HG03354 (cell line): ENCODE data around the gene ROBO2.
"Not testable (repeated sequence)": the region's sequence is repeated elsewhere in the genome, so short reads cannot be mapped to it uniquely, and the experiment has no call there.

Experiments
- ATAC-seq: cut with Tn5 transposase; IDR thresholded peaks from one replicate; pipeline ENCODE4 v1.9.1; 2021; ENCODE audit warnings: mild to moderate bottlenecking; ENCODE audit not compliant: unreplicated experiment, poor library complexity, severe bottlenecking

ROBO2 gene

DNA sequence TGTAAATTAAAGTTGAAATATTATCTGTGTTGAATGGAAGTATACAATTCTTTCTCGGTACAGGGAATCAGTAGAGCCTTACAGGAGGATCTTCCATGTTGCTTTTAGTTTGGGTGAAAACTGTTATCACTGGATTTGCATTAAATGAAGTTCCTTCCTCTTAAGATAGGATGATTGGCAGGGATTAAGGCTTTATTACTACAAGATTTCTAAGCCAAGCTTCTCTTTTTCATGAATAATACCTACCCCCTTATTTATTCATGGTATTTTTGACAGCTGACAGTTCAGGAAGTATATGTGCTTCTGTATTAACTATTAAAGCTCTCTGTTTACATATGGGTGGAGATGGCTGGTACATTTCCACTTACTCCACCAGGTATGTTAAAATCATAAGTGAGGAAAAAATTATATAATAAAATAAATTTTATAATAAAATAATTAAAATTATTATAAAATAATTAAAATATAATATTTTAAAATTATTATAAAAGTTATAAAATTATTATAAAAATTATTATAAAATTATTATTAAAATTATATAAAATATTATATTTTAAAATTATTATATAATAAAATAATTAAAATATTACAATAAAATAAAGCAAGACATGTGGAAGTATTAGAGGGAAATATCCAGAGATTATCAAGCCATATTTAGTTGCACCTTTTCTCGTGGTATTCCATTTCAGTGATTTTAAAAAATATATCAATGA, 332.9 kb downstream of the ROBO2 start:
- ATAC-seq = no peak

DNA sequence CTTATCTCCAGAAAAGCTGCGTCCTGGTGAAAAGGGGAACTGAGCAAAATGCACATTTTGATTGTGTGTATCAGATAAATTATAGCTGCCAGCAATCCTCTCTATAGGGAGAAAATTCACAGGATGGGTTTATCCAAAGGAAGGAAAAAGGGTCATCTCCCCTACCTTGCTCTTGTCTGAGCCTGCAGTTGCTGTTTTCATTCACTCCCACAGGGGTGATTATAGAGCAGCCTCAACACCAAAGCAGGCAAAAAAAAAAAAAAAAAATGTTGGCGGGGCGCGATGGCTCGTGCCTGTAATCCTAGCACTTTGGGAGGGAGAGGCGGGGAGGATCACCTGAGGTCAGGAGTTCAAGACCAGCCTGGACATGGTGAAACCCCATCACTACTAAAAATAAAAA, 333.7 kb downstream of the ROBO2 start:
- no peak for ATAC-seq

DNA sequence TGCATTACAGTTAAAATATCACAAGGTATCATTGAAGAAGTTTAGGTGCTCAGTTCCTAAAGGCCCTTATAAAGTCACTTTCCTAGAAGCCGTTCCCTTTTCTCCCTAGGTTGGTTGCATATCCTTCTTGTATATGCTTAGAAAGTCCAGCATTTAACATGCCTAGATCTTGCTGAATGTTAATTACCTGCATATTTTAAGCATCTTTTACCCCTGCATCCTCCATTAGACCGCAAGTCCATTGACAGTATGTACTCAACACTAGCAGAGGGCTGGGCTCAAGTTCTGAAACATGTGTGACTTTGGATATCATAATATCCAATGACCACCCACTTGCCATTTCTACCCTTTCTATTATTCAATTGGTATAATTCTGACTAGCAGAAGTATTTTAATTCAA, 336.6 kb downstream of the ROBO2 start:
- no peak for ATAC-seq

DNA sequence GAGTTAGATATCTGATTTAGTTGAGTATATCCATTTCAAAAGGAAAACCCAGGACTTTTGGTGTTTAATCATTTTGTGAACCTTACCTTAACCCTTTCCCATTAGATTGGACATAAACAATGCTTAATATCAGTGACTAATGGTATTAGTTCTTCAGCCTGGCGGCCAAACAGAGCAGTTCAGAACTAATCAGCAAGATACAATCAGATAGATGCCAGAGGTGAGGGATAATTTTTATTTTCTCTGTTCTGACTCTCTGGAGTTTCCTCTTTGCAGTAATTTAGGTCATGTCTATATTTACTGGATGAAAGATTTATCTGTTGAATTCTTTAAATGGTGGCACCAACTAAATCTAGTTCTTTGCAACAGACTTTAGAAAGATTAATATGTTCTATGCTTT, 337.8 kb downstream of the ROBO2 start:
- ATAC-seq = no peak

DNA sequence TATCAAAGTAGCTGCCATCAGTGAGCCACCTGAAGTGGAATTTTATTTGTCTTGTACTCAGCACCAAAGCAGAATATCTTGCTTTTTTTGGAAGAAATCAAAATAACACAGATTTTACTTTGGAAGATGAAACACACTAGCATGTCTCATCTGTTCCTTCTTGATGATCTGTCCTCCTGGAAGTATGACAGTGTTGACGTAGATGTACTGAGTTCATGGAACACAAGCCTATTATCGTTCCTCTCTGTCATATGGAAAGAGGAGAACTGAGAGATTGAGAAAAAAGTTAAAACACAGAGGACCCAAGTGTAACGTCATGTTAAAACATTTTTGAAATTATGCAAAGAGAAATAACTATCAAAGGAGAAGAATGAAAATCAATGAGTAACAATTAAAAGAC, 340.2 kb downstream of the ROBO2 start:
- no peak for ATAC-seq

DNA sequence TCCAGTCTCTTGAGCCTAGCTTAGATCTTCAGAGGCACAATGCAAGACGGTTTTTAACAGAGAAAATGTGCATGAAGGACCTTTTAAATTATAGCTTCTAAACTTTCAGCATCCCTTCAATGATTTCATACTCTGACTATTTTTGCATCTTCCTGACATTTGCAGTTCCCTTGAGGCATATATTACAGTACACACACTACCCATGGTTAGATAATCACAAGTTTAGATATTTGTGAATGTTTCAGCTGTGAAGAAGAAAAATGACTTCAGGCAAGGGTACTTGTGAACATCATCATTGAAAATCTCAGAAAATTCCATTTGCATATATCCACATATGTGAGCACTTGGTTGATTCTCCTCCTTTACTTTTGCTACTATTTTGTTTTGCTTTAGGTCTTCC, 341.5 kb downstream of the ROBO2 start:
- no peak for ATAC-seq

DNA sequence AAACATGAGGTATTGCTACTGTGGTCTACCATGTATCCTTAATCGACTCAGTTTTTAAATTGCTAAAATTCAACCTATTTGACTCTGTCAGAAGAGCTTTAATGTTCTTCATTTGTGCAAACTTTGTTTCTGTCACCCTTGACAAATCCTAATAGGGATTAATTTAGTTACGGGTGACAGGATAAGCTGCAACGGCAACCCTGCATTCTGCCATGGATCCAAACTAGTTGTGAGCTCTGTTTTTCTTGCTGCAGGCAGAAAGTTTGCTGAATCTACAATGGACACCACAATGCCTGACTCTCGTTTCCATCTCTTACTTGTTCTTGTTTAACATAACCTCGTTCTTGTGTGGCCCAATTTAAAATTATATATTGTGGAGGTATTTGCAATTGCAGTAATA, 352.3 kb downstream of the ROBO2 start:
- ATAC-seq = no peak

DNA sequence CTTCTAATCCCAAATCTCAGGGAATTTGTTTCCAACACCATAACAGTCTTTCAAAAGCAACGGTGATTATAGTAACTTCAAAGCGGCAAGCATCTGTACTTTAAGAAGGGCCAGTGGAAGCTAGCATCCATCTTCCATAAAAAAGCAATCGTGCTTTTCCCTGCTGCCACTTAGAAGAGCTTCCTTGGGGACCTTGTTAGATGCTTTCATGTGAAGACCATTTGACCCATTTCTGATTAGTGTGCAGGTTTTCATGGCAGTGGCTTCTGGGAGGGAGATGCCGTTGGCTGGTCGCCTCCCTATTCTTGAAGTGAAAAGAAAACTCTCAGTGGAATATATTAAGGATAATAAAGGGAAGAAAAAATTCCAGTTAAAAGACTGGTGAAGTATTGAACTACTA, 354.1 kb downstream of the ROBO2 start:
- ATAC-seq = no peak

DNA sequence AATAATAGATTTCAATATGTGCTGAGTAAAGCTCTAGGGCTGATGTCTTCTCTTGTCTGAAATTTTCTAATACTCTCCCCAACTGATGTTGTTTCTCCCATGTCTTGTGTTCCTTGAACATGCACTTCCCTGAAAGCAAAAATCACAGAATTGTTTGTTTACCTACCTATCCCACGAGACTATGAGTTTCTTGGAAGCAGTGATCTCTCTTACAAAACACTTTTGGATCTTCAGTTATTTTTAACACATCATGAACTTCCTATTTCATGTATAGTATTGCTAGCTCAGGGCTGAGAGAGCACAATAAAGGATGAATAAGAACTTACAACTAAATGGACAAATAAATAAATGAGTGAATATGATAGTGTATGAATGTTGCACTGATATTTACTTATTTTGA, 365.0 kb downstream of the ROBO2 start:
- no peak for ATAC-seq

DNA sequence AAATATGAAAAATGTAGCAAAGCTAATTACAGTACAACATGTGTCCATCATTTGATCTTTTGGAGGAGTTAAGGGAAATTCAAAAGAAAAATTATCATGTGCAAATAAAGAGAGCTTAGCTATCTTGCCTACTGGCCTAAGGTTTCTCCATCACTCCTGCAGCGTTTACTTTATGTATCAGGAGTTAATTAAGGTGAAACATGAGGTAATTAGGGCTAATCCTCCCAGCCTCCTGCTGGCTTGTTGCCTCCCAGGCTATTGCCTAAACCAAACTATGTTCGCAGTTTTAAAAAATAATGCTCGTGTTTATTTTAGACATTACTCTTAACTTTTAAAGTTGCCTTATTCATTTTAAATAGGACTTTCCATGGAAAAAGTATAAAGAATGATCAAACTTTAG, 367.5 kb downstream of the ROBO2 start:
- ATAC-seq = no peak

DNA sequence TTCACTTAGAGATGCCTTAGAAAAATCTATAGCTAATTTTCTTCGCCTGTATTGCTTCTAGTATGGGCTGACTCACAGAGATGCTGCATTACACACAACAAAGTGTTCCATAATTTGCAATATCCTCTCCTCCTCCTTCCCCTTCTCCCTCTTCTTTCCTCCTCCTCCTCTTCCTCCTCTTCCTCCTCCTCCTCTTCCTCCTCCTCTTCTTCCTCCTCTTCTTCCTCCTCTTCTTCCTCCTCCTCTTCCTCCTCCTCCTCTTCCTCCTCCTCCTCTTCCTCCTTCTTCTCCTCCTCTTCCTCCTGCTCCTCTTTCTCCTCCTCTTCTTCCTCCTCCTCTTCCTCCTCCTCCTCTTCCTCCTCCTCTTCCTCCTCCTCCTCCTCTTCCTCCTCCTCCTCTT, 370.4 kb downstream of the ROBO2 start:
- ATAC-seq = not testable (repeated sequence)

DNA sequence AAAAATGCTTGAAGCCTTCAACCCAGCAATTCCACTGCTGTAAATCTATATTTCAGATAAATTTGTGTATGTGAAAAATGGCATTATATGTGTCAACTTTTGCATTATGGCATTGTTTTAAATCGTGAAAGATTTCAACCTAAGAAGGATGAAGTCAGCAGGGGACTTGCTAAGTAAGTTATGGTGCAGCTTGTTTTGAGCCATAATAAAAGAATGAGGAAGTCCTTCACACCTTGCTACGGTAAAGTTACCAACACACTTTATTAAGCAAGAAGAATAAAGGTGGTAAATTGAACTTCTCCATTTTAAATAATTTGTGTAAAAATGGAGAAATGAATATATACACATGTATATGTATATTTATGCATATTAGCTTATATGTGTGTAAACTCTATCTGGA, 371.4 kb downstream of the ROBO2 start:
- no peak for ATAC-seq

DNA sequence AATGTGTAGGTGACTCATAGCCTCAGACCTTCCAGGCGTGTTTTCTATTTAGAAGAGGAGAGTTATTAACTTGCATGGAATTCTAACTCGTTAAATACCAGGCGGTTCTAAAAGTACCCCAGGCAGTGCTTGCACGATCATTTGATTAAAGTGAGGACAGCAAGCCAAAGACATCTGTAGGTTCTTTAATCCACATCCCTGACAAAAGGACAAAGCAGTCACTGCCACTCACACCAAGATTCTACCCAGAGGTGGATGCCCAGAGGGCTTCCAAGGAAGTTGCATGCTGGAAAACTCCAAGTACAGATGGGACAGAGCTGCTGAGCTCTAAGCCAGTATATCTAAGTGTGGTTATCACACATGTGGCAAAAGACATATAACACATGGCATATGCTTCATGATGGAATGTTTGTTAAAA, 372.1 kb downstream of the ROBO2 start:
- no peak for ATAC-seq

DNA sequence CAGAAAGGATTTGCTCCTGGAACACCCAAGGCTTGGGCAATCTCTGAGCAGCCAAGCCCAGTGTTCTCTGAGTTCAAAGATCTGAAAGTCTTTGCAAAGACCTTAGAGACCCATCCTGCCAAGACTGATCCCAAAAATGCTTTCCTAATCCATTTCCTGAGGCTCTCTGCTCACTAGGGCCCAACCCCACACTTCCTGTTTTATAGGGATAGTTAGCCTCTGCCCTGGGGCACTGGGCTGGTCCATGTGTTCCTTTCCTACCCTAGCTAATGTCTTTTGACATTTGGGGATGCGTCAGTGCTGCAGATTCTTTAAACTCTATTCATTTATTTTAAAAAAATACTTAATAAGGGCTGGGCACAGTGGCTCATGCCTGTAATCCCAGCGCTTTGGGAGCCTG, 372.7 kb downstream of the ROBO2 start:
- no peak for ATAC-seq

DNA sequence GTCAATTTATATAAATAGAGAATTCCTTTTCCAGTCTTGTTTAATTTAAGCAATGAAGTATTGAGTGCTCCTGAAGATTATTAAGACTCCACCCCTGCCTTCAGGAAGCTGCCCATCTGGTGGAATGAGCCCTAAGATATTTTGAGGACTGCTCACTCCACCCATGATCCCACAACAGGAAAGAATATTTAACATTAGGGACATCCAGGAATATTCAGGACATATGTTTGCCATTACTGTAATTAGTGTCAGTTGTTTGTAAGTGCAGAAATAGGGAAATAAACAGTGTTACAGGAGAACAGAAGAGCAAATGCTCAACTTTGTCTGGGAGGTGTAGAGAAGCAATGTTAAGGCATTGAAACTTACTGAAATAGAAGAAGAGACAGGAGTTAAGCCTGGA, 375.0 kb downstream of the ROBO2 start:
- ATAC-seq = no peak

DNA sequence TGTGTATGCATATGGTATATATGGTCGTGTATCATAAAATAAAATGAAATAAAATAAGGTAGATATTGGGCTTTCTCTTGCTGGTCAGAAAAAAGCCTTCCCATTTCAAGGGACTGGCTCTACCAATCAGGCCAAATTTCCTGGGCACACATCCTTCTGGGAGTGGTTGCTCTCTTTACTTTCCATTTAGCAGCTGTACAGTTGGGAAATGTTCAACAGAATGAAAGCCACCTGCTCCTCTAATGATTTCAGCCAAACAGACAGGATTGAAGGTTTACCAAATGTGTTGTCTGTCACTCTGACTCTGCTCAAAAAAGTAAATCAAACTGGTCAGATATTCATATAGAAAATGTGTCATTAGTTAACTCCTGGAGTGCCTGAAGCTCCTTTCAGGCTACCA, 380.4 kb downstream of the ROBO2 start:
- ATAC-seq = no peak

DNA sequence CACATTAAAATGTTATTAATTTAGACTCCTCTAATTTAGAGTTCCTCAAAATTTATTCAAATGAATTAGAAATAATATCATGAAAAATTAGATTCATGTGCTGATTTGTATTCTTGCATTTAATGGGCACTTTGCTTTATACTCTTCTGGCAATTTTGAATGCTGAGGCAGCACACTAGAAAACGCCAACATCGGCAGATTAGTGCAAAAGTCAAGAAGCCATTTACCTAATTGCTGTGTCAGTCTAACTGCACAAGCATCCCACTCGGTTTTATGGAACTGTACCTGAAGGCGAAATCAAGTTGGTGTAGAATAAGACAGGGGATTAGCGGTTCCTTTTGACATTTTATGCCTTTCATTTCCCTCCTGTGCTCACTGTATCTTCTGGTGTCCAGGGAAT, 382.0 kb downstream of the ROBO2 start:
- no peak for ATAC-seq

DNA sequence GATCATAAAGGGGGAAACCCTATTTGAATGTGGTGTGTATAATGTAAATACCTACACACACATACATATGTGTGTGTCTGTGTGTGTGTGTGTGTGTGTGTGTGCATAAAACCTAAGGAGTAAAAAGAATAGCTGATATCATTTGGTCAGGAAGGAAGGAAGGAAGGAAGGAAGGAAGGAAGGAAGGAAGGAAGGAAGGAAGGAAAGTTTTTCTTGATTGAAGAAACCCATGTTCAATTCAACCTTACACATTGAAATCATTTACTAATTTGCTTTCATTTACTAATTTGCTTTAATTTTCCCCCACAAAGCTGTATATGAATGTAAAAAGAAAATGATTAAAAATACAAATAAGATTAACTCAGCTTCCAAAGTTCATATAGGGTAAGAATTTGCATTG, 386.6 kb downstream of the ROBO2 start:
- no peak for ATAC-seq

DNA sequence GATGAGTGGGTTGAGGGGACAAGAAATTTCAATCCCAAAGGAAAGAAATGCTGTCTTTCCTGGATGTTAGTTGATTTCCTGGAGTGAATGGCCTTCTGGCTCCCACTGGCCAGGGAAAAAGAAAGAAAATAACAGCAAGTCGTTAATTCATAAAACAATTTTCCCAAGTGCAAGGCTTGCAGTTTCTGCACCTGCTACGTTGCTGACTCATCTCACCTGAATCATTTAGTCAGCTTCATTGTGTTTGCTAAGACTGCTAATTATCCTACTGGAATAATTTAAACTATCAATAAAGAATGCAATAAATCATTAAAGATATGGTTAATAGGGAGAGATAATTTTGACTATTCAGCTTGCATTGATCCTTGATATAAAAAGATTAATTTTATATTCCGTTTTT, 387.6 kb downstream of the ROBO2 start:
- ATAC-seq = no peak

DNA sequence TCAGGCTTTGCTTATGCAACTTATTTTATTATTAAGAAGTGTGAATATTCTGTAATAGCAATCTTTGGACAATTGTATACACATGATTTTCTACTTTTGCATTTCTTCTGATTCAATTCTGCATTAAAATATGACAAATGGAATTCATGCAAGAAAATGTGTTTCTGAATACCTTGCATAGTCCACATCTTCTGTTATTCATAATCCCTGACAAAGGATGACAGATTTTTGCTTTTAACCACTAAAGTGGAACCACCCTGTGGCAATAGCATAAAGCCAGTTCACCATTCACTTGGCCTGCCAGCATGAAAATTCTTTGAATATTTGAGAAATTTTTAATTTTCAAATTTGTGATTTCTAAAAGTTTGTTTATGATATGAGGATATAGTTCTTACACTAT, 397.0 kb downstream of the ROBO2 start:
- no peak for ATAC-seq

DNA sequence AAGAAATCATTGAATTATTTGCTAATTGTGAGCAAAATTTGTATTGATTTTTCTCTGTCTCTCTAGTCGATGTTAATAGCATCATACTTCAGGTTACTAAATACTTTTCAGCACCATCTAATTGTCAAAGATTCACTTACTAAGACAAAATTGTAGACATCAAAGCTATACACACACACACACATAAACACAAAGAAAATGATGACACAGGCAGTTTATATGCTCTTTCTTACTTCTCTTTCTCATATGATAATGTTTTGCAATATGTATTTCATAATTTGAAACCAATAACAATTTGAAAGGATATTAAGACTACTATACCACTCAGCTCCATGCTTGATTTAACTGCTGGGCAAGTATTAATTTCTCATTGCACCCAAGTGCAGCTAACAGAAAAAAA, 406.2 kb downstream of the ROBO2 start:
- no peak for ATAC-seq

DNA sequence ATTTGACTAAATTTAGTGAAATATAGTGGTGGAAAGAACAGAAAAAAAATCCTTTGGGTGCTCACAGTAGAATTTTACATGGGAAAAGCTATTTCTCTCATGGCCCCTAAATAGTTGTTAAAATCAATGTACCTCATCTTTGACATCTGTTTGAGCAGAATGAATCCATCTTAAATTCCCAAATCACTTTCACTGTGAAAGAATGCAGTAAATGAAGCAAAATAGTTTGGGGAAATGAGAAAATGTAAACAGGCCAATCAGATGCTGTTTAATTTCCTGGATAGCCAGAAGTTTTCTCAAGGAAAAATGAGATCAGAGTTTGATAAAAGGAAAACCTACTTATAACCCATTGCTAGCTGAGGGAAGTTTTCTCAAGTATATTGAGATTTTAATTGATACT, 406.9 kb downstream of the ROBO2 start:
- ATAC-seq = no peak
